NT2/D1 (cell line): Measurements from ENCODE around the gene POU3F2.

Experiments
- SUZ12 ChIP-seq: IDR thresholded peaks from 2 replicates; pipeline ENCODE4 v1.6.1; 2011; ENCODE audit not compliant: insufficient read length, insufficient read depth; ENCODE audit errors: extremely low read depth
- YY1 ChIP-seq: IDR thresholded peaks from 2 replicates; pipeline ENCODE4 v1.6.1; 2011; ENCODE audit not compliant: insufficient read length, insufficient read depth

DNA sequence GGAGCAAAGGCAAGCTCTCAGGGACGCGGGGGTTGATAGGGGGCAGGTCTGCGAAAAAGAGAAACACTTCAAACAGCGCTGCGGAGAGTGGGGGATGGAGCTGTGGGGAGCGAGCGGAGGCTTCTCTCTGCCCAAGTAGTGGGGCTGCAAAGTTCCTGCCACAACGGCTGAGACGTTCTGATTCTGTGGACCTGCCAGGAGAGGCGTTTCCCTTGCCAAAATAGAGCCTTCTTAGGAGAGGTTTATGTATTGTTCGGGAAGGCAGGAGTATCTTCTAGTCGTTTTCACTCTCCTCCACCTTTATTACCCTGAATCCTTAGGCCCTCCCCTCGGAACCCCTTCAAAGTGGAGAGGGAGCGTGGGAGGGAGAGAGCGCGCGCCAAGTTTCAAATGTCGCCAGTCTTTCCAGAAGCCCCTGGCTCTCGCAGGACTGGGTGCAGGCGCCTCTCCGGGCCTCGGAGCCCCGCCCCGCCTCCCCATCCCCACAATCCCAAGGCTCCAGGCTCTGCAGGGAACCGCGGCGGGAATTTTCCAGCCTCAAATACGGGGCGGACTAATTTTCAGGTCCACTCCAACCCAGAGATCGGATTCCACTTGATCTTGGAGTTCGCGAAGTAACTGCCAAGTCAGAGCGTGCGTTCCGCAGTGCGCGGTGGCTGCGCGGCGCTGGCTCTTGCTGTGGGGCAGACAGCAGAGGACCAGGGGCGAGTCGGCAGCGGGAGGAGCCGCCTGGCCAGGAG is 10.0 kb upstream of the POU3F2 start:
- TF ChIP-seq YY1 (no peak), SUZ12 (no peak)
